Stomach (tissue), 9 donors: ENCODE measurements around the gene ZNF428. TPM values are rescaled to one million over a fixed set of nuclear protein-coding genes. Genes with fewer than 3 reads are reported as not detected.
"Not testable (repeated sequence)": the region's sequence is repeated elsewhere in the genome, so short reads cannot be mapped to it uniquely, and the experiment has no call there.

Source experiments
- DNase-seq, 2 donors: peaks; one replicate each; pipeline versions ENCODE4 v3.0.0 to v3.0.0-alpha.2; 2013 to 2019
- H3K27ac ChIP-seq, 5 donors: fragments of 200-600 bp in 4 of 5; sonication (generic) in 4 of 5; one replicate each; pipeline ENCODE4 v1.5.1; 2013 to 2019; ENCODE audit warnings: mild to moderate bottlenecking in 1 of 5, moderate library complexity in 1 of 5
- H3K27me3 ChIP-seq, 3 donors: fragments of 200-600 bp; sonication (generic); one replicate each; pipeline ENCODE4 v1.5.1; 2017 to 2019; ENCODE audit warnings: mixed run types in 1 of 3
- H3K36me3 ChIP-seq, 4 donors: fragments of 200-600 bp; sonication (generic); 1 replicate in 3 of 4; 2 replicates in 1 of 4; pipeline ENCODE4 v1.5.1; 2016 to 2019
- H3K4me1 ChIP-seq, 4 donors: fragments of 200-600 bp; sonication (generic); one replicate each; pipeline ENCODE4 v1.5.1; 2016 to 2019
- H3K4me3 ChIP-seq, 4 donors: fragments of 200-600 bp; sonication (generic) in 3 of 4; one replicate each; pipeline ENCODE4 v1.5.1; 2016 to 2019; ENCODE audit warnings: mild to moderate bottlenecking in 1 of 4
- H3K9me3 ChIP-seq, 4 donors: fragments of 200-600 bp; sonication (generic); one replicate each; pipeline ENCODE4 v1.5.1; 2016 to 2019
- EP300 ChIP-seq: sonication (generic); formaldehyde crosslinking; IDR thresholded peaks from one replicate; pipeline ENCODE4 v1.6.1; 2017; ENCODE audit warnings: antibody characterized with exemption
- POLR2A ChIP-seq, 4 donors: fragments of 450-650 bp; IDR thresholded peaks; one replicate each; pipeline ENCODE4 v1.6.1; 2016; ENCODE audit warnings: antibody characterized with exemption in 4 of 4, control low read depth in 2 of 4, mild to moderate bottlenecking in 1 of 4, moderate library complexity in 1 of 4
- POLR2AphosphoS5 ChIP-seq, 3 donors: sonication (generic); formaldehyde crosslinking; IDR thresholded peaks; one replicate each; pipeline ENCODE4 v1.6.1; 2016; ENCODE audit warnings: antibody characterized with exemption in 3 of 3
- WGBS, 5 donors: extraction: QIAGEN DNeasy Blood & Tissue Kit in 3 of 5; methylation state at CpG; one replicate each; pipeline versions ENCODE4 v1.1.5 to v1.1.7; 2013 to 2018; 5-methylcytosine and 5-hydroxymethylcytosine counted together
- intact Hi-C: fragments of 100-400 bp; cut with DNase I; formaldehyde crosslinking; loops from one replicate; pipeline ENCODE4 v1.15.1; 2023; ENCODE audit warnings: low total_unique reads
- polyA plus RNA-seq, 3 donors: library from polyadenylated mRNA; stranded (reverse); fragments of 200-250 nt; gene quantifications; one replicate each; pipeline ENCODE4 v1.2.3, GENCODE V29; 2013
- total RNA-seq, 5 donors: library from RNA; depleted of rRNA; stranded (reverse); fragments of >200 nt; gene quantifications; one replicate each; pipeline versions ENCODE4 v1.1.0 to v1.2.3, GENCODE V29; 2014 to 2016
- TF ChIP-seq, protein P1 (sequence below), 7 experiments: fragments of 450-650 bp in 4 of 7; fragments of 200-600 bp in 3 of 7; sonication (generic) in 3 of 7; IDR thresholded peaks; one replicate each; pipeline ENCODE4 v1.5.1; 2016 to 2019; ENCODE audit warnings: antibody characterized with exemption in 7 of 7, control low read depth in 2 of 7, mild to moderate bottlenecking in 1 of 7
- donor health status: healthy with polysubstance abuse.
- donor health status: Bipolar disorder and iron deficiency.
- donor health status: healthy.

Gene ZNF428
- total and polyA plus RNA-seq, 8 donors, result 7.8 to 72.7 (median 25.5) TPM

- H3K4me3 ChIP-seq, result no peak overlapping the region
- TF ChIP-seq EP300 (no peak), POLR2AphosphoS5 (IDR thresholded peaks at IDR 0.05) (no peak), POLR2A (IDR thresholded peaks at IDR 0.05) (no peak)
- TF ChIP-seq, protein P1, sequence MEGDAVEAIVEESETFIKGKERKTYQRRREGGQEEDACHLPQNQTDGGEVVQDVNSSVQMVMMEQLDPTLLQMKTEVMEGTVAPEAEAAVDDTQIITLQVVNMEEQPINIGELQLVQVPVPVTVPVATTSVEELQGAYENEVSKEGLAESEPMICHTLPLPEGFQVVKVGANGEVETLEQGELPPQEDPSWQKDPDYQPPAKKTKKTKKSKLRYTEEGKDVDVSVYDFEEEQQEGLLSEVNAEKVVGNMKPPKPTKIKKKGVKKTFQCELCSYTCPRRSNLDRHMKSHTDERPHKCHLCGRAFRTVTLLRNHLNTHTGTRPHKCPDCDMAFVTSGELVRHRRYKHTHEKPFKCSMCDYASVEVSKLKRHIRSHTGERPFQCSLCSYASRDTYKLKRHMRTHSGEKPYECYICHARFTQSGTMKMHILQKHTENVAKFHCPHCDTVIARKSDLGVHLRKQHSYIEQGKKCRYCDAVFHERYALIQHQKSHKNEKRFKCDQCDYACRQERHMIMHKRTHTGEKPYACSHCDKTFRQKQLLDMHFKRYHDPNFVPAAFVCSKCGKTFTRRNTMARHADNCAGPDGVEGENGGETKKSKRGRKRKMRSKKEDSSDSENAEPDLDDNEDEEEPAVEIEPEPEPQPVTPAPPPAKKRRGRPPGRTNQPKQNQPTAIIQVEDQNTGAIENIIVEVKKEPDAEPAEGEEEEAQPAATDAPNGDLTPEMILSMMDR (IDR thresholded peaks at IDR 0.05), result no peak
- H3K36me3 ChIP-seq, result peaks cover 17 to 53% (median 43%) of the 10 kb centered on the region in 4 donors
- intact Hi-C loops, result no loop called here
- no peak overlapping the region for H3K27ac ChIP-seq
- no peaks in the 10 kb centered on the region for H3K9me3 ChIP-seq
- peaks cover 0 to 5% (median 0%) of the 10 kb centered on the region in 4 donors for H3K4me1 ChIP-seq
- 55 to 90% (median 80%) methylated on average over 22 to 28 of the region's 28 CpGs for WGBS, 5 donors
- no peak for DNase-seq
- no peaks in the 10 kb centered on the region for H3K27me3 ChIP-seq
These were observed 11.9 kb downstream of the ZNF428 start for GRCh38 chr19:43607238-43608205.

DNA sequence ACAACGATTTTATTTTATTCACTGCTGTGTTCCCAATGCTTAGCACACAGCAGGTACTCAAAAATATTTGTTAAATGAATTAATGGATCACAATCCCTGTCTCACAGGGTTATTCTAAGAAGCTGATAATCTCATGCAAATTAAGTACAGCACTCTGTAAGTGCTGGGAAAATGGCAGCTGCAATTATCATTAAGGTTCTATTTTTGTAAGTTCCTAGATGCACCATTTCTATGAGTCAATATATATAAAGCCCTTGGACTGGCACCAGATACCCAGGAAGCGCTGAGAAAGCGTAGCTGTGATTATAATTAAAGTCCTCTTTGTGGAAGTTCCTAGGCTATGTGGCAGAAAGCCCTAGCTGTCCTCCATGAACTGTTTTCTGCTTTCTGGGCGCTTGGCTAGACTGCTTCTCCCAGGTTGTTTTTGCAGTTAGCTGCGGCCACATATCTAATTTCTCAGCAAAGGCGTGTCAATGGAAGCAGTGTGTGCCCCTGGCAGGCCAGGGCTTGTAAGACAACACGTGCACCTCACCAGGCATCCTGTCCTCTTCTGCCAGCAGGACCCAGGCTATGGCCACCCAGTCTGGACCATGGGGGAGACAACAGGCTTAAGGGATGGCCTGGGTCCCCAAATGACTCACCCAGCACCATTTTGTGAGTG, 12.7 kb downstream of the ZNF428 start:
- no peak for DNase-seq
- Histone ChIP-seq H3K4me3 (no peak overlapping the region), H3K9me3 (no peaks in the 10 kb centered on the region), H3K27me3 (no peaks in the 10 kb centered on the region), H3K36me3 (peaks cover 11 to 53% (median 43%) of the 10 kb centered on the region in 4 donors), H3K27ac (no peak overlapping the region), H3K4me1 (peaks cover 0 to 5% (median 0%) of the 10 kb centered on the region in 4 donors)
- TF ChIP-seq POLR2AphosphoS5 (IDR thresholded peaks at IDR 0.05) (no peak), POLR2A (IDR thresholded peaks at IDR 0.05) (no peak), EP300 (no peak)
- TF ChIP-seq, protein P1 (IDR thresholded peaks at IDR 0.05), result no peak
- 76 to 90% (median 86%) methylated on average over 7 of the region's 7 CpGs for WGBS, 5 donors
- intact Hi-C loops, result no loop called here

- Histone ChIP-seq H3K9me3 (no peaks in the 10 kb centered on the region), H3K4me3 (no peak overlapping the region), H3K27me3 (no peaks in the 10 kb centered on the region), H3K4me1 (peaks cover 0 to 5% (median 0%) of the 10 kb centered on the region in 4 donors), H3K27ac (no peak overlapping the region), H3K36me3 (peaks cover 10 to 55% (median 45%) of the 10 kb centered on the region in 4 donors)
- WGBS, 5 donors, result 69 to 82% (median 73%) methylated on average over 7 of the region's 7 CpGs
- TF ChIP-seq POLR2A (IDR thresholded peaks at IDR 0.05) (no peak), POLR2AphosphoS5 (IDR thresholded peaks at IDR 0.05) (no peak), EP300 (no peak)
- TF ChIP-seq, protein P1 (IDR thresholded peaks at IDR 0.05), result no peak
- DNase-seq, result no peak
- intact Hi-C loops, result no loop called here
These were observed 13.4 kb downstream of the ZNF428 start for GRCh38 chr19:43605875-43606568.

DNA sequence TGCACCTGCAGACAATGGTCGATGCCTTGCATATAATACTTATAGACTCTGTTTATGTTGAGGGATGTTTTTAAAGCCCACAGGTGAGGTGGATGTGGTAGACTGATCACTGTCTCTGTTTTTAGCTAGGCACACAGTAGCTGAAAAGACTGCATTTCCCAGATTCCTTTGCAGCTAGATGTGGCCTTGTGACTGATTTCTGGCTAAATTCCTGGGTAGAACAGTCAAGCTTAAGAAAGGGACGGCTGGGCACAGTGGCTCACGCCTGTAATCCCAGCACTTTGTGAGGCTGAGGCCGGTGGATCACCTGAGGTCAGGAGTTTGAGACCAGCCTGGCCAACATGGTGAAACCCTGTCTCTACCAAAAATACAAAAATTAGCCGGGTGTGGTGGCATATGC, 19.1 kb downstream of the ZNF428 start:
- DNase-seq, H3K9me3 ChIP-seq, intact Hi-C loops, H3K4me3 ChIP-seq, H3K27me3 ChIP-seq, H3K27ac ChIP-seq: not testable (repeated sequence)
- H3K36me3 ChIP-seq, result peaks cover 13 to 56% (median 50%) of the 10 kb centered on the region in 4 donors
- peaks cover 16 to 31% (median 27%) of the 10 kb centered on the region in 4 donors for H3K4me1 ChIP-seq
- 64 to 71% (median 69%) methylated on average over 3 to 5 of the region's 5 CpGs for WGBS, 5 donors
